Measurements from ENCODE around the gene ENTREP3.
"Not testable (repeated sequence)": the region's sequence is repeated elsewhere in the genome, so short reads cannot be mapped to it uniquely, and the experiment has no call there.

ENTREP3 gene

DNA sequence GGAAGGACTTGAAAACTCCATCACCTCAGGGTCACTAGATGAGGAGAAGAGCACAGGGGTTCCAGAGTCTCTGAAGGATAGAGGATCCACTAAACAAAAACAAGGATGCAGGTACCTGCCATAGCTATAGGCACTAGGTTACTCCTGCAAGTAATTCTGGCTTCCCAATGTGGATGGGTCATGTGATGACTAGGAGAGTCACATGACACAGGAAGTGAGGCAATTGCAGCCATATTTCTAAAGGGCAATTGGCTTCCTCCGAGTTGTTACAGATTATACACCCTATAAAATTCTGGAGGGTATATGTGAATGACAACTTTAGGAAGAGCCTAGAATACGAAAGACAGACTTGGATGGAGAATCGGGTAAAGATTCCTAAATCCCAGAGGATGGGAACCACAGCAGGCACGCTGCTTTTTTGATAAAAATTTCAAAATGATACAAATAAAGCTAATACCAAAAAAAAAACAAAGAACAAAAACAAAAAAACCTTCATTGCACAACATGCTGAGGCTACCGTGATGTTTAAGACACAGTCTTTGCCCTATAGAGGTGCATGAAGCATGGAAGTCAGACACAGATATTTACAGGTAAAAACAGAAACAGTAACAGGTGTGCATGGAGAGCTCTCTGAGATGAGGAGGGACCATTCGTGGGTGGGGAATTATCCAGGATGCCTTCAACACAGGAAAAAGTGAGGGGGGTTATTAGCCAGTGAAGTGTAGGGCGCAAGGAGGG lies 36.3 kb downstream of the ENTREP3 start:
- TF ChIP-seq, protein P1, sequence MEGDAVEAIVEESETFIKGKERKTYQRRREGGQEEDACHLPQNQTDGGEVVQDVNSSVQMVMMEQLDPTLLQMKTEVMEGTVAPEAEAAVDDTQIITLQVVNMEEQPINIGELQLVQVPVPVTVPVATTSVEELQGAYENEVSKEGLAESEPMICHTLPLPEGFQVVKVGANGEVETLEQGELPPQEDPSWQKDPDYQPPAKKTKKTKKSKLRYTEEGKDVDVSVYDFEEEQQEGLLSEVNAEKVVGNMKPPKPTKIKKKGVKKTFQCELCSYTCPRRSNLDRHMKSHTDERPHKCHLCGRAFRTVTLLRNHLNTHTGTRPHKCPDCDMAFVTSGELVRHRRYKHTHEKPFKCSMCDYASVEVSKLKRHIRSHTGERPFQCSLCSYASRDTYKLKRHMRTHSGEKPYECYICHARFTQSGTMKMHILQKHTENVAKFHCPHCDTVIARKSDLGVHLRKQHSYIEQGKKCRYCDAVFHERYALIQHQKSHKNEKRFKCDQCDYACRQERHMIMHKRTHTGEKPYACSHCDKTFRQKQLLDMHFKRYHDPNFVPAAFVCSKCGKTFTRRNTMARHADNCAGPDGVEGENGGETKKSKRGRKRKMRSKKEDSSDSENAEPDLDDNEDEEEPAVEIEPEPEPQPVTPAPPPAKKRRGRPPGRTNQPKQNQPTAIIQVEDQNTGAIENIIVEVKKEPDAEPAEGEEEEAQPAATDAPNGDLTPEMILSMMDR (IDR thresholded peaks at IDR 0.05): no peak
- Mint-ChIP-seq H3K9me3 (no peaks in the 10 kb centered on the region), H3K27me3 (ENCODE audit: low read depth, poor library complexity) (no peaks in the 10 kb centered on the region), H3K36me3 (ENCODE audit: low read depth) (peaks cover 5% of the 10 kb centered on the region), H3K27ac (peak overlapping the region; percentile 50), H3K4me1 (peaks cover 29% of the 10 kb centered on the region), H3K4me3 (peak overlapping the region; percentile 75)
- DNase-seq: peak; percentile 42

DNA sequence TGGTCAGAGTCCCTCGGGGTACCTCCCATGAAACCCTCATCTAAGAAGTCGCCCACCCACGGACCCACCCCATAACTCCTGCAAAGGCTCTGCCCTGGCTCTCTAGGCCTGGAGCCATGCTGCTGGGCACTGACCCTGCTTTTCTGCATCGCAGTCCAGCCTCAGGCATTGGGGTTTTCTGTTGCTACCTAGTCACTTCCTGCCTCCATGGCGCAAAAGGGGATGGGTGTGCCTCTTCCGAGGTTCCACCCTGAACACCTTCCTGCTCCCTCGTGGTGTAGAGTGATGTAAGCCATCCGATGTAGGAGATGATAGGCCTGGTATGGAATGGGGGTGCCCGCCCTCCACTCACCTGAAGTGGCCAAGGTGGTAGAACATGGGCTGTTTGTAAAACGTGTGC lies 40.6 kb downstream of the ENTREP3 start:
- H3K9me3 Mint-ChIP-seq; DNase-seq; H3K4me3 Mint-ChIP-seq; H3K36me3 Mint-ChIP-seq (ENCODE audit: low read depth); H3K27ac Mint-ChIP-seq; H3K27me3 Mint-ChIP-seq (ENCODE audit: low read depth, poor library complexity): not testable (repeated sequence)
- peaks cover 27% of the 10 kb centered on the region for H3K4me1 Mint-ChIP-seq

DNA sequence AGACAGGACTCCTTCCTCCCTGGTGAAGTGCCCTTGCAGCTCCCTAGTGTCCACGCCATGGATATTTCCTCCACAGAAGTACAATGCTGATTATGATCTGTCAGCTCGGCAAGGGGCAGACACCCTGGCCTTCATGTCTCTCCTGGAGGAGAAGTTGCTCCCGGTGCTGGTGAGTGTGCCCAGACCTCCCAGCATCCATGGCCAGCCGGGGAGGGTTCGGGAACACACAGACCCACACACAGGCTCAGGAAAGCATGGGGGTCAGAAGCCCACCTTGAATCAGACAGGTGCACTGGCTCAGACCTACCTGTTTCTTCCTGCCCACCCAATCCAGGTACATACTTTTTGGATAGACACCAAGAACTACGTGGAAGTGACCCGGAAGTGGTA lies 43.2 kb downstream of the ENTREP3 start:
- DNase-seq: not testable (repeated sequence)

DNA sequence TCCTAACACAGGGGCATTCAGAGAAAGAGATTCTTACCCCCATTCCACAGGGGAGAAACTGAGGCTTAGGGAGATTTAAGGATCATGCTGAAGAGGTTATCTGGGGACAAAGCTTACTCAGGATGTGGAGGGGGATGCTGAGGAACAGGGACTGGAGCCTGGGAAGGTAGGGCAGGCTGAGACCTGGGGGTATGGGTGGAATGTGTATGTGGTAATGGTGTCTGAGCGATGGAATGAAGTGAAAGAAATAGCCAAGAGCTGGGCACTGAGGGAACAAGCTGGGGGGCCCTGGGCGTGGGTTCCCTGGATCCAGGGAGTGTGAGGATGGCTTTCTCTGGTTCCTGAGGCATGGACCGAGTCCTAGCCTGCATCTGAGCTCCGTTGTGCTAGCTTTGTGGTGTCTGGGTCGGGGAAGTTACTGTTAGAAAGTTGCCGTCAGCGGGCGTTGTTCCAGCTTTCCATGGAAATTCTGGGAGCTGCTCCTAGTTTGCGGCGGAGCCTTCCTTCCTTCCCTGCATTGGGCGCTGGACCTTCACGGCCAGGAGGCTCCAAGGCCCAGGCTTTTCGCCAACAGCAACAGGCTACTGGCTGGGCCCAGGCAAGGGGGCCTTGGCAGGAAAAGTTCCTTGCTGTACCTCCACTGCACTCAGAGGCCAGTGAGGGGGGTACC lies 43.8 kb downstream of the ENTREP3 start:
- peaks cover 33% of the 10 kb centered on the region for H3K4me1 Mint-ChIP-seq
- H3K27me3 Mint-ChIP-seq (ENCODE audit: low read depth, poor library complexity); H3K4me3 Mint-ChIP-seq; H3K27ac Mint-ChIP-seq; DNase-seq; H3K36me3 Mint-ChIP-seq (ENCODE audit: low read depth); H3K9me3 Mint-ChIP-seq: not testable (repeated sequence)

More for the DNA sequence above, 43.2 kb downstream of the ENTREP3 start:
- not testable (repeated sequence) for H3K9me3 Mint-ChIP-seq; H3K36me3 Mint-ChIP-seq (ENCODE audit: low read depth); H3K4me3 Mint-ChIP-seq; H3K27ac Mint-ChIP-seq; H3K27me3 Mint-ChIP-seq (ENCODE audit: low read depth, poor library complexity)
- H3K4me1 Mint-ChIP-seq: peaks cover 27% of the 10 kb centered on the region

DNA sequence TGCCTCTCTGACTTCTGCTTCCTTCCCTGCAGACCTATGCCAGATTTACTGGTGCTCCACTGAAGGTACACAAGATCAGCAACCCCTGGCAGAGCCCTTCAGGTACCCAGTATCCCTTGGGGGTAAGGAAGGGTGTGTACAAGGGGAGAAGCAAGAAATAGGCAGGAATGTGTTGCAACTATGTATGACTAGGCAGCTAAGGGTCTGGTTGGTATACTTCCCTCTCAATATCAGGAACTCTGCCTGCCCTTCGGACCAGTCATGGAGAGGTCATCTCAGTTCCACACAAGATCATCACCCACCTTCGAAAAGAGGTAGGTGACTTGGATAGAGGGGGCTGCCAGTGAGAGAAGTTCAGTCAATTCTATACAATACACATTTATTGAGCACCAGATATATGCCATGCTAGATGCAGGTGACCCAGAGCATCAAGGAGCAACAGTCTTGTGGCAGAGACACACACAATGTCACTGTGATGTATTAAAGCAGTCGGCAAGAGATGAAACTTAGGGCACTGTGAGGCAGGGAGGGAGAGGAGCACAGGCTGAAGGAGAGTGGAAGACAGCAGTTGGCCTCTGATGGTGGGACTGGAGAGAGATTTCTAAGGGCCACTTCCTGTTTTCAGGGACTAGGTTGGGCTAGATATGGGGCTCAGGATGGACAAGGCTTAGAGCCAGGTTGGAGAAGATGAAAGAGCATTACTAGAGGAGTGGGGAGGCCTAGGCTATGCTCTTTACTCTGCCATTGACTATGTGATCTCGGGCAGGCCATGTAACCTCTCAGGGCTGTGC lies 44.8 kb downstream of the ENTREP3 start:
- no peaks in the 10 kb centered on the region for H3K27me3 Mint-ChIP-seq (ENCODE audit: low read depth, poor library complexity)
- peaks cover 39% of the 10 kb centered on the region for H3K4me1 Mint-ChIP-seq
- H3K36me3 Mint-ChIP-seq (ENCODE audit: low read depth): no peaks in the 10 kb centered on the region
- no peak overlapping the region for H3K27ac Mint-ChIP-seq
- H3K4me3 Mint-ChIP-seq: peak overlapping the region; percentile 93
- H3K9me3 Mint-ChIP-seq: no peaks in the 10 kb centered on the region
- TF ChIP-seq, protein P1 (IDR thresholded peaks at IDR 0.05): no peak
- no peak for DNase-seq

DNA sequence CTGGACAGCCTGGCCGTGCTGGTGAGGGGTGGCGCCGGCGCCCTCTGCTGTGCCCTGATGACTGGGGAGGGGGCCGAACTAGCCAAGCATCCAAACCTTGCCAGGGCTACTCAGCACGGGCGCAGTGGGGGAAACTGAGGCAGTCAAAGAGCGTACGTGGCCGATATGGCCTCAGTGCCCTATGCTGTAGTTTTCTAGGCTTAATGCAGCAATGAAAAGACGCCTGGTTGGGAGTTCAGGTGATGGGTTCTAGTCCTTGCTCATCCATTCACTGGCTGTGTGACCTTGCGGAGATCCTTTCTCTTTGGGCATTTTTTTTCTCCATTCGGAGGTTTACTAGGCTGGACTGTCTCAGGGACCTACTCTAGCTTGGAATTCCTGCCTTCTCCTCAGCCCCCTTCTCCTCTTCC lies 46.0 kb downstream of the ENTREP3 start:
- peak overlapping the region; percentile 93 for H3K4me3 Mint-ChIP-seq

More for the DNA sequence above, 46.0 kb downstream of the ENTREP3 start:
- Mint-ChIP-seq H3K27ac (peak overlapping the region; percentile 99), H3K9me3 (no peaks in the 10 kb centered on the region), H3K27me3 (ENCODE audit: low read depth, poor library complexity) (no peaks in the 10 kb centered on the region), H3K4me1 (peaks cover 39% of the 10 kb centered on the region), H3K36me3 (ENCODE audit: low read depth) (no peaks in the 10 kb centered on the region)
- no peak for DNase-seq
- TF ChIP-seq, protein P1 (IDR thresholded peaks at IDR 0.05): no peak

Data from nephron progenitor cell (in vitro differentiated cells).